Islet of Langerhans (tissue), 1 donor: ENCODE measurements around the gene LASP1.
"Not testable (repeated sequence)": the region's sequence is repeated elsewhere in the genome, so short reads cannot be mapped to it uniquely, and the experiment has no call there.

ENCODE experiments used
- FAIRE-seq: peaks from one replicate; lab custom pipeline; 2011; peaks lifted over from hg19 to GRCh38; lab: Jason Lieb, UNC

The LASP1 gene

DNA sequence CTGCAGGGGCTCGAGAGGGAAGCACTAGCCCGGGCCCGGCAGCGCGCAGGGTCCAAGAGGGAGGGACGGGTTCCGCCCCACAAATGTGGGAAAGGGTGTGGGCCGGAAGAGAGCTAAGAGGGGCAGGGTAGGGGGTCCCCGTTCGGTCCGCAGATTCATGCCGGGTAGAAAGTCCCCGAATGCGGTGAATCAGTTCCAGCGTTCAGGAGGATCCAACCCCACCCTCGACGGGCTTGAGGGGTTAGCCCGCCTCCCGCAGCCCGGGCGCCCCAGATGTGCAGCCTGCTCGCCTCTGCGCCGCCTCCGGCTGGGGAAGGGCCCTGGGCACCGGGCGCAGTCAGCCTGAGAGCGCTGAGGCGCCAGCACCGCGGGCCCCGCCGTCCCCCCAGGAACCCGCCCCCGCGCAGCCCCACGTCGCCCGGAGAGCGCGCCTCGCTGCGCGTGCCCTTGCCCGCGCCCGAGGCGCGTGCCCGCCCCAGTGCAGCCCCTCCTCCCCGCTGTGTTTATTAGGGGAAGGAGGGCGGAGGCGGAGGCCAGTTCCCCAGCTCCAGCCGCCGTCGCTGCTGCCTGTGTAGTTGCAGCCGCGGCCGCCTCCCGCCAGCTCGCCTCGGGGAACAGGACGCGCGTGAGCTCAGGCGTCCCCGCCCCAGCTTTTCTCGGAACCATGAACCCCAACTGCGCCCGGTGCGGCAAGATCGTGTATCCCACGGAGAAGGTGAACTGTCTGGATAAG, at the start of gene LASP1:
LASP1 (plus strand) TSS at position 533 of the 733 bp plus-strand sequence; CDS start at position 665, 132 bp downstream.
- FAIRE-seq, result no peak

DNA sequence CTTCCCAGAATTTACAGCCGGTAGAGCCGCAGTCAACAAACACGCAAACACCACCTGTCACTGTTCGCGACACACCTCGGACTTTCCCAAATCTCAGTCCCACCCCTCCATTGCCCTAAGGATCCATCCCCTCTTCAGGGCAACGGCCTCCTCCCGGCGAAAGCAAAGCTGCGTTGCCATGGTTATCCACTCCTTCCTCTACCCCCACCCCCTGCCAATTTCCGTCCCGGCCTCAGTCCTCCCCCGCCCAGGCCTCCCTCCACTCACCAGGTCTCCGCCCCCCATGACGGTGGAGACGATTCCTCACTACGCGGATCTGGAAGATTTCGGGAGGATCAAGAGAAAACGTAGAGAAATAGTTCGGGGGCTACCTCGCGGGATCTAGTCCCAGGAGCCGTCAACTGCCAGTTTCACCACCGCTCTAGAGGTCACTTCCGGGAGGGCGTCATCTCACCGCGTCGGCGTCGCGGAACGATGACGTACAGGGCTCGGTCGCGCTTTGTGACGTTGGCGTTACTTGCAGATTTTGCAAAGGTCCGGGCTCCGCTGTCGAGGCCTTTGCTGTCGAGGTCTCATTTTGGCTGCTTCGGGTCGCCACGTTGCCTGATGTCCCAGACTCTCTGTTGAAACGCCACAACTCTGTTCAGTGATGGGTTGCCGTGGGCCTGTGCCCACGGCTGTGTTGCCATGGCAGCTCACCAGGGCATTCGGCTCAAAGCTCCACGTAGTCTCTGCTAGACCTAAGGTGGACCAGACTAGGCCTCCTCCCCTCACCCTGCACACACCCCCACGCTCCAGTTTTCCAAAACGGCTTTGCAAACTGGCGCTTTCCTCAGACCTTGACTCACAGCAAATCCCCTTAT, 44.7 kb upstream of the LASP1 start, which contains the start of gene CWC25:
CWC25 (minus strand) TSS at position 423 of the 863 bp plus-strand sequence; CDS start at position 285, 138 bp downstream.
- no peak for FAIRE-seq

GRCh38 chr17:38825762-38826247, 44.1 kb upstream of the LASP1 start:
- FAIRE-seq, result no peak

- no peak for FAIRE-seq
Measured at GRCh38 chr17:38844261-38844757, 25.5 kb upstream of the LASP1 start.

- no peak for FAIRE-seq
Measured at GRCh38 chr17:38848557-38848891, 21.3 kb upstream of the LASP1 start.

DNA sequence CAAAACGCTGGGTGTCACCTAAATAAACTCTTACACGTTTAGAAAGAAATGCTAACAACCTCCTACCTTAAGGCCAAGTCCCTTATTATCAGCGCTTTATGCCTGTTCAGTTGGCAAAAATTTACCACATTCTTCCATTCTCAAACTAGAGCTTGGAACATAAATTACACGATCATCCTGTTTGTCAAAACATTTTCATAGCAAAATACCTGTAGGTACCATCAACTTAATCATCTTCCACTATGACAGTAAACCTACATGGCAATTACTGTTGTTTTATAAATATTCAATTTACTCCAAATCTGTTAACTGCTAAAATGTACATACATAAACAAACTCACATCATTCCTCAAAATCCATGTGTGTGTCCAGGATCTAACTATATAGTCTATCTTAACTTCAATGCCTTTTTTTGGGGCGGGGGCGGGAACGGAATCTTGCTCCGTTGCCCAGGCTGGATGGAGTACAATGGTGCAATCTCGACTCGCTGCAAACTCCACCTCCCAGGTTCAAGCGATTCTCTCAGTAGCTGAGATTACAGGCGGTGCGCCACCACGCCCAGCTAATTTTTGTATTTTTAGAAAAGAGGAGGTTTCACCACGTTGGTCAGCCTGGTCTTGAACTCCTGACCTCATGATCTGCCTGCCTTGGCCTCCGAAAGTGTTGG, 20.8 kb upstream of the LASP1 start:
- FAIRE-seq, result no peak

GRCh38 chr17:38850374-38850773, 19.5 kb upstream of the LASP1 start:
- FAIRE-seq, result no peak

DNA sequence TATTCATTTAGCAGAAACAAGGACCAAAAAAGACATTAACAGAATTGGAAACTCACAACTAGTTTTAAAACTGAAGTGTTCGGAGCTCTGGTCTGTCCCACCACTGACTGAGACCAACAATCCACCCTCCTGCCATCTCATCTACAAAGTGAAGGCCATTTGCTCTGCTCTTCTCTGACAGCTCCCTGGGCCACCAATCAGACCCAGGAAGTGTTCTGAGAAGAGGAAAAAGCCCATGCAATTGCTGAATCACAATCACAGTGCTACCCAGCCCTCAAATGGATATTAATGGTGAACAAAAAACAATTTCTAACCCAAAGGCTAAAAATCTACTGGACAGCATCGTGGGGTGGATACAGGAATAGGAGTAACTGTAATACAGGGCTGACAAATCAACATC, 18.4 kb upstream of the LASP1 start:
- no peak for FAIRE-seq

- no peak for FAIRE-seq
Measured at GRCh38 chr17:38852771-38853291, 17.0 kb upstream of the LASP1 start.

DNA sequence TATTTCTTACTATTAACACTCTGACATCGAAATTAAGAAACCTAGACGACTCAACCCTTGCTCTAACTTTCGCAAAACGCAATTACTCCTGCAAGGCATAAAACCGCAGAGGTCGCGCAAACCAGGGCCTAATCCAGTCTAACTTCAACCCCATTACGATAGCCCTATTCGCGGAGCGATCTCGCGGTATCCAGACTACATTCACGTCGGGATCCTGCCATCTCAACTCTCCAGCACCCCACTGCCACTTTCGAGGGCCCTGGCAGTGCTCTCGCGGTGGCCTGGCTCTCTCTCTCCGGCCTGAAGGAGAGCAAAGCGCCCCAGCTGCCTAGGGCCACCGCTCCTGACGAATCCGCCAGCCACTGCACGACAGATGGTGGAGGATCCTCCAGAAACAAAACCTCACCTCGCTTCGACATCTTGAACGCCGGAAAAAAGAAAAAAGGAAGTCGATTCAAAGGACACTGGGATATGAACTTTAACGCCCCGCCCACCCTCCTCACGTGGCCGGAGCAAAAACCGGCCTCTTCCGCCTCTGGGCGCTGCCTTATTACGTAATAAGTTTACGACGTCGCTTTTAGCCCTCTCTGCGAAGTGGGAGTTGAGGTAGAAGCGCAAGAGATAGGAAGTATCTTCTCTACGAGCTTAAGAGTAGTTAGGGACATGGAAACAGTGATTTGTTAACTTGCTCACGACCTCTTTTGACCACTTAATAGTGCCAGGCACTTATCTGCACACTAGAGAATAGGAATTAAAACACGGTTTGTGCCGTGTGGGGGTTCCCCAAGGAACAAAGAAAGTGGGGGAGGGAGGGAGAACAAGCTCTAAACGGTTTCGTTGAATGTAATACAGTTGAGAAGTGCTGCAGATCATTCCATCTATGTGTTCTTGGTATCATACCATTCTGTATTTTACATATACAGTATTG, 16.3 kb upstream of the LASP1 start, which contains the start of gene RPL23:
RPL23 (minus strand) TSS at position 430 of the 928 bp plus-strand sequence; CDS start at position 419, 11 bp downstream.
- no peak for FAIRE-seq

- FAIRE-seq, result not testable (repeated sequence)
Measured at GRCh38 chr17:38855101-38855714, 14.7 kb upstream of the LASP1 start.

DNA sequence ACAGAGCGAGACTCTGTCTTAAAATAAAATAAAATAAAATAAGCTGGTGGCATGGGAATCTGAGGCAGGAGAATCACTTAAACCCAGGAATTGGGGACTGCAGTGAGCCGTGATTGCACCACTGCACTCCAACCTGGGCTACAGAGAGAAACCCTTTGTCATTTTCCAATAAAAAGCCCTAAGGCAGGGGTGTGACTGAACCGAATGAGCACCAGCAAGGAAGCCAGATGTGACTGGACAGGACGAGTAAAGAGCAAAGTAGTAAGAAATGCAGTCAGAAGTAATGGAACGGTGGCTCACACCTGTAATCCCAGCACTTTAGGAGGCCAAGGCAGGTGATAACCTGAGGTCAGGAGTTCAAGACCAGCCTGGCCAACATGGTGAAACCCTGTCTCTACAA, 12.6 kb upstream of the LASP1 start:
- FAIRE-seq, result no peak

GRCh38 chr17:38861399-38861843, 8.4 kb upstream of the LASP1 start:
- no peak for FAIRE-seq

DNA sequence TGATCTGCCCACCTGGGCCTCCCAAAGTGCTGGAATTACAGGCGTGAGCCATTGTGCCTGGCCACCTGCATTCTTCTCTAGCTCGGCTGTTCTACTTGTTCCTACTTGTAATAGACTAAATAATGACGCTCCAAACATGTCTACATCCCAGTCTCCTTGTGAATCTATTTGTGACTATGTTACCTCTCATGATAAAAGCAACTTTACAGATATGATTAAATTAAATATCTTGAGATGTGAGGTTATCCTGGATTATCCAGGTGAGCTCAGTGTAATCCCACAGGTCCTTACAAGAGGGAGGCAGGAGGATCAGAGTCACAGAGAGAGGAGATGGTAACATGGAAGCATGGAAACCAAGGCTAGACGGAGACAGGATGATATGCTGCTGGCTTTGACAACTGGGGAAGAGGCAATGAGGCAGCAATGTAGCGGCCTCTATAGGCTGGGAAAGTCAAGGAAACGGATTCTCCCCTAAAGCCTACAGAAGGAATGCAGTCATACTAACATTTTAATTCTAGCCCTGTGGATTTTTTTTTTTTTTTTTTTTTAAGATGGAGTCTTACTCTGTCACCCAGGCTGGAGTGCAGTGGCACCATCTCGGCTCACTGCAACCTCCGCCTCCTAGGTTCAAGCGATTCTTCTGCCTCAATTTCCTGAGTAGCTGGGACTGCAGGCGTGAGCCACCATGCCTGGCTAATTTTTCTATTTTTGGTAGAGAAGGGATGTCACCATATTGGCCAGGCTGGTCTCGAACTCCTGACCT, 5.0 kb upstream of the LASP1 start:
- no peak for FAIRE-seq

GRCh38 chr17:38867179-38867967, 2.5 kb upstream of the LASP1 start:
- FAIRE-seq, result no peak

- FAIRE-seq, result no peak
Measured at GRCh38 chr17:38867968-38868816, 1.7 kb upstream of the LASP1 start.

DNA sequence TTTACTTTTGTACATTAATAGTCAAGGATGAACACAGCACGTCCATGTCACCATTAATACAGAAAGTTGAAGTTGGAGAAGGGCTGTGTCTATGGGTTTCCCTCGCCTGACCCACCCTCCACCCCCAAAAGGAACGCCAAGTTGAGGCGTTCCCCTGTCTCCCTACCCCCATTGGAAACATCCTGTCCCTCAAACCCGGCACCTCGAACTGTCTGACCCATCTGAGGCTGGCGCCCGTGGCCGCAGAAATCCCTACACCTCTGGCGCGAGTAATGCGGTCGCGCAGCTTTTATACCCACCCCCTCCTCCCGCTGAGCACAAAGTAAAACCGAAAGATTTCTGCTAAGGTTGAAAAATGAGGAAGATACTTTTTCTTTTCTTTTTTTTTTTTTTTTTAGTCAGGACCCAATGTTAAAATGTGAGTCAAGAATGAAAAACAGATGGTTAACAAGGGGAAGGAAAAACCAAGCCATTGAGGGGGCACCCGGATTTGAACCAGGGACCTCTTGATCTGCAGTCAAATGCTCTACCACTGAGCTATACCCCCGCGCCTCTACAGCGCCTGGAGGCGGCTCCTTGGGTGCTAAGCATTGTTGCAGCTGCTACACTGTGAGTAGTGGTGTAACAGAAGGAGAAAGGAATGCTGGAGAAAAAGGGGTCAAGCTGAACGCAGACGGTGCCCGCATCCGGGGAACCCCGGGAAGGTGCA, 887 bp upstream of the LASP1 start:
- no peak for FAIRE-seq
